Neural cell (in vitro differentiated cells): ENCODE measurements around the gene ZNF500. TPM values are rescaled to one million over a fixed set of nuclear protein-coding genes. Genes with fewer than 3 reads are reported as not detected.

Source experiments
- H2AFZ ChIP-seq: fragments of 200-600, 300-800 bp; sonication (generic), shearing (Covaris generic); 2 replicates; pipeline ENCODE4 v1.6.0; 2014; ENCODE audit warnings: low read depth, mild to moderate bottlenecking, antibody characterized with exemption, low read length, moderate library complexity
- H3F3A ChIP-seq: fragments of 200-600 bp; shearing (Covaris generic); 2 replicates; pipeline ENCODE4 v1.6.1; 2016; ENCODE audit warnings: mild to moderate bottlenecking, moderate library complexity, mixed read lengths, antibody characterized with exemption, low read length; ENCODE audit not compliant: insufficient read depth, poor library complexity, severe bottlenecking
- H3K27ac ChIP-seq: fragments of 200-600, 300-800 bp; sonication (generic), shearing (Covaris generic); 2 replicates; pipeline ENCODE4 v1.5.1; 2014; ENCODE audit warnings: mild to moderate bottlenecking, low read length, moderate library complexity
- H3K27me3 ChIP-seq: fragments of 300-800, 200-600 bp; sonication (generic), shearing (Covaris generic); 2 replicates; pipeline ENCODE4 v1.6.0; 2014; ENCODE audit warnings: mild to moderate bottlenecking, low read depth, low read length, moderate library complexity; ENCODE audit not compliant: insufficient read depth
- H3K36me3 ChIP-seq: fragments of 300-800, 200-600 bp; sonication (generic), shearing (Covaris generic); 2 replicates; pipeline ENCODE4 v1.5.1; 2014; ENCODE audit warnings: mild to moderate bottlenecking, antibody characterized with exemption, low read length, moderate library complexity; ENCODE audit not compliant: insufficient read depth
- H3K4me2 ChIP-seq: fragments of 300-800, 200-600 bp; sonication (generic), shearing (Covaris generic); 2 replicates; pipeline ENCODE4 v1.6.0; 2014; ENCODE audit warnings: mild to moderate bottlenecking, low read length
- H3K4me3 ChIP-seq: fragments of 300-800, 200-600 bp; sonication (generic), shearing (Covaris generic); 2 replicates; pipeline ENCODE4 v1.5.1; 2014; ENCODE audit warnings: mild to moderate bottlenecking, low read length, moderate library complexity
- H3K79me2 ChIP-seq: fragments of 200-600 bp; shearing (Covaris generic); replicated peaks from 2 replicates; pipeline ENCODE4 v1.6.0; 2014; ENCODE audit warnings: mild to moderate bottlenecking, low read length, moderate library complexity; ENCODE audit not compliant: insufficient read depth
- H3K9ac ChIP-seq: fragments of 300-800, 200-600 bp; sonication (generic), shearing (Covaris generic); 2 replicates; pipeline ENCODE4 v1.6.1; 2016; ENCODE audit warnings: mild to moderate bottlenecking, low read length, mixed read lengths
- H3K9me2 ChIP-seq: fragments of 200-600 bp; shearing (Covaris generic); 2 replicates; pipeline ENCODE4 v1.6.1; 2016; ENCODE audit warnings: mild to moderate bottlenecking, low read length, mixed read lengths; ENCODE audit not compliant: insufficient read depth
- H3K9me3 ChIP-seq: fragments of 200-600, 300-800 bp; sonication (generic), shearing (Covaris generic); 2 replicates; pipeline ENCODE4 v1.6.1; 2016; ENCODE audit warnings: mild to moderate bottlenecking, mixed run types, low read length, moderate library complexity, mixed read lengths
- H4K20me1 ChIP-seq: fragments of 200-600 bp; shearing (Covaris generic); 2 replicates; pipeline ENCODE4 v1.6.1; 2016; ENCODE audit warnings: mild to moderate bottlenecking, mixed run types; ENCODE audit not compliant: insufficient read depth
- CTCF ChIP-seq: fragments of 450-650 bp; IDR thresholded peaks from 2 replicates; pipeline ENCODE4 v1.5.1; 2014; ENCODE audit warnings: antibody characterized with exemption, mild to moderate bottlenecking, moderate library complexity; ENCODE audit not compliant: poor library complexity, severe bottlenecking
- EP300 ChIP-seq: fragments of 450-650 bp; conservative IDR thresholded peaks from 2 replicates; pipeline ENCODE4 v1.6.1; 2014; ENCODE audit warnings: antibody characterized with exemption, mild to moderate bottlenecking, moderate library complexity; ENCODE audit not compliant: poor library complexity, severe bottlenecking
- EZH2 ChIP-seq: fragments of 200-600, 300-800 bp; shearing (Covaris generic), sonication (generic); IDR thresholded peaks from 2 replicates; pipeline ENCODE4 v1.6.1; 2014; ENCODE audit warnings: antibody characterized with exemption, low read length, borderline replicate concordance, mild to moderate bottlenecking; ENCODE audit not compliant: insufficient read depth, poor library complexity, severe bottlenecking
- MXI1 ChIP-seq: fragments of 450-650 bp; conservative IDR thresholded peaks from 2 replicates; pipeline ENCODE4 v1.6.1; 2014; ENCODE audit warnings: antibody characterized with exemption, mild to moderate bottlenecking; ENCODE audit not compliant: poor library complexity, severe bottlenecking
- POLR2AphosphoS5 ChIP-seq: IDR thresholded peaks from 2 replicates; pipeline ENCODE4 v1.6.1; 2012
- RAD21 ChIP-seq: fragments of 450-650 bp; conservative IDR thresholded peaks from 2 replicates; pipeline ENCODE4 v1.6.1; 2014; ENCODE audit warnings: antibody characterized with exemption, mild to moderate bottlenecking, moderate library complexity
- REST ChIP-seq: IDR thresholded peaks from 2 replicates; pipeline ENCODE4 v1.6.1; 2012; ENCODE audit warnings: borderline replicate concordance
- SMC3 ChIP-seq: fragments of 450-650 bp; conservative IDR thresholded peaks from 2 replicates; pipeline ENCODE4 v1.6.1; 2014; ENCODE audit warnings: antibody characterized with exemption, mild to moderate bottlenecking, moderate library complexity; ENCODE audit not compliant: poor library complexity
- TAF1 ChIP-seq: IDR thresholded peaks from 2 replicates; pipeline ENCODE4 v1.6.1; 2012; ENCODE audit warnings: low read depth
- polyA plus RNA-seq: library from polyadenylated mRNA; depleted of rRNA; stranded (reverse); fragments of >200 nt; gene quantifications from 2 replicates; pipeline ENCODE4 v1.2.3, GENCODE V29; 2014

The ZNF500 gene
- polyA plus RNA-seq, 1 donor from 2014 or later, result 16.0 TPM

- Histone ChIP-seq H3K36me3 (no peaks in the 10 kb centered on the region), H3K27ac (no peak overlapping the region), H3K4me3 (no peak overlapping the region), H3K9me2 (no peaks in the 10 kb centered on the region), H3K79me2 (no peaks in the 10 kb centered on the region), H4K20me1 (no peaks in the 10 kb centered on the region), H3F3A (no peaks in the 10 kb centered on the region), H3K4me2 (no peak overlapping the region), H3K9me3 (no peaks in the 10 kb centered on the region), H2AFZ (no peak overlapping the region), H3K27me3 (no peaks in the 10 kb centered on the region), H3K9ac (no peak overlapping the region)
- TF ChIP-seq REST, result no peak
- TF ChIP-seq RAD21, result no peak
- no peak for TF ChIP-seq EZH2
- no peak for TF ChIP-seq TAF1
- TF ChIP-seq POLR2AphosphoS5, result no peak
- no peak for TF ChIP-seq SMC3
- no peak for TF ChIP-seq EP300
- TF ChIP-seq MXI1, result no peak
- TF ChIP-seq CTCF, result no peak
These were observed 9.3 kb upstream of the ZNF500 start for GRCh38 chr16:4776141-4776705.

- no peak overlapping the region for H3K27ac ChIP-seq
- H3K9me2 ChIP-seq, result no peaks in the 10 kb centered on the region
- H3K4me2 ChIP-seq, result no peak overlapping the region
- H3K9ac ChIP-seq, result no peak overlapping the region
- no peaks in the 10 kb centered on the region for H3K79me2 ChIP-seq
- no peaks in the 10 kb centered on the region for H3F3A ChIP-seq
- no peak overlapping the region for H3K4me3 ChIP-seq
- no peaks in the 10 kb centered on the region for H3K27me3 ChIP-seq
- no peak for TF ChIP-seq CTCF
- H3K9me3 ChIP-seq, result no peaks in the 10 kb centered on the region
- H3K36me3 ChIP-seq, result no peaks in the 10 kb centered on the region
- H4K20me1 ChIP-seq, result no peaks in the 10 kb centered on the region
- no peak overlapping the region for H2AFZ ChIP-seq
These were observed 8.0 kb upstream of the ZNF500 start for GRCh38 chr16:4775005-4775404.
